Measurements from ENCODE around the gene TTC34. TPM values are rescaled to one million over a fixed set of nuclear protein-coding genes. Genes with fewer than 3 reads are reported as not detected.

The TTC34 gene
- total RNA-seq, 1 donor from 2014 or later = 3.6 TPM

DNA sequence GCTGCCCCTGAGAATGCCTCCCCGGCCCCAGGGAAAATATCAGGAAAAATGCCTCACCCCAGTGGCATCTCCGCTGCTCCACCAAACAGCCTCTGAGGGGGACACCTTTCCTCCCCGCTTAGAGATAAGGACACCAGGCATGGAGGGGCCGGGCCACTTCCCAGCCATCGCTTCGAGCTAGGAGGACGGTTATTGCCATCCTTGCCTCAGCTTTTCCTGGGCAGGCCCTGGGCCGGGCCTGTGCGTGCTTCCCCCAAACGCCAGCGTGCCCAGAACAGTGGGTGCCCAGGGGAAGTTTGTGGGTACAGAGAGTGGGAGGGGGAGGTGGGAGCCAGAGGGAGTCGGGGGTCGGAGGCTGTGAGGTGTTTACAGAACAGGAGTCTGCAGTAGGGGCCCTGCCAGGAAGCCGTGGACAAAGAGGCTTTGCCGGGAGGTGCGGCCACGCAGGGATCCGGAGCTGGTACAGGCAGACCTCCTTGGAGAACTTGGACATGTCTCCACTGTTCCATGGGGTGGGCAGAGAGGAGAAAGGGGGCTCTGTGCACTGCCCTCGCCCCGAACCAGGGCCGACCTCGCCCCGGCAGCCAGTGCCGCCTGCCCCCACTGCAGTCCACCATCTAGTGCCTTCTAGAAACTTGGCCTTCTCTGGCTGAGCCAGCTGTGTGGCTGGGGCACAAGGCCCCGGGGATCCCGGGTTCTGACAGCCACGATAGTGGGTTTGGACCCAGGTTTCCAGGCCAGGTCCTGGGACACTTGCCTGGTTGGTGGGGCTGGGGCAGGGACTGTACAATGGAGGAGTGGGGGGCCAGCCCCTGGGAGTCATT is 33.5 kb upstream of the TTC34 start:
- H3K27me3 Mint-ChIP-seq (ENCODE audit: low read depth) = no peaks in the 10 kb centered on the region
- no peak for DNase-seq (ENCODE audit: low spot score in 2 of 2, unreplicated experiment in 2 of 2)
- TF ChIP-seq, protein P1, sequence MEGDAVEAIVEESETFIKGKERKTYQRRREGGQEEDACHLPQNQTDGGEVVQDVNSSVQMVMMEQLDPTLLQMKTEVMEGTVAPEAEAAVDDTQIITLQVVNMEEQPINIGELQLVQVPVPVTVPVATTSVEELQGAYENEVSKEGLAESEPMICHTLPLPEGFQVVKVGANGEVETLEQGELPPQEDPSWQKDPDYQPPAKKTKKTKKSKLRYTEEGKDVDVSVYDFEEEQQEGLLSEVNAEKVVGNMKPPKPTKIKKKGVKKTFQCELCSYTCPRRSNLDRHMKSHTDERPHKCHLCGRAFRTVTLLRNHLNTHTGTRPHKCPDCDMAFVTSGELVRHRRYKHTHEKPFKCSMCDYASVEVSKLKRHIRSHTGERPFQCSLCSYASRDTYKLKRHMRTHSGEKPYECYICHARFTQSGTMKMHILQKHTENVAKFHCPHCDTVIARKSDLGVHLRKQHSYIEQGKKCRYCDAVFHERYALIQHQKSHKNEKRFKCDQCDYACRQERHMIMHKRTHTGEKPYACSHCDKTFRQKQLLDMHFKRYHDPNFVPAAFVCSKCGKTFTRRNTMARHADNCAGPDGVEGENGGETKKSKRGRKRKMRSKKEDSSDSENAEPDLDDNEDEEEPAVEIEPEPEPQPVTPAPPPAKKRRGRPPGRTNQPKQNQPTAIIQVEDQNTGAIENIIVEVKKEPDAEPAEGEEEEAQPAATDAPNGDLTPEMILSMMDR (IDR thresholded peaks at IDR 0.05; ENCODE audit: unreplicated experiment) = no peak
- no peak overlapping the region for H3K27ac Mint-ChIP-seq
- H3K36me3 Mint-ChIP-seq = peaks cover 3% of the 10 kb centered on the region
- H3K4me3 Mint-ChIP-seq = no peak overlapping the region
- no peaks in the 10 kb centered on the region for H3K4me1 Mint-ChIP-seq
- peaks cover 30% of the 10 kb centered on the region for H3K9me3 Mint-ChIP-seq

DNA sequence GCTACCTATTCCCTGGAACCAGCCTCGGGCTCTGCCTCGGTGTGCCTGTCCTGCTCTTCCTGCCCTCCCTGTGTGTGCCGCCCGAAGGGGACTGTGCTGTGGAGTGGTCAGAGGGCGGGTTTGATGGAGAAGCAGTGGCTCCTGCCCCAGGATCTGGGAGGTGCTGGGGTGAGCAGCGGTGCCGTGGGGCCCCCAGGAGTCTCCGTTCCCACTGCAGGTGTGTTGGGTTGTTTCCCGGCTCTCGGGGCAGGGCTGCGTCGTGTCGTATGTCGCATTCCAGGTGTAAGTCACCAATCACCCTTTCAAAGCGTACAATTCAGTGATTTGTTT is 32.6 kb upstream of the TTC34 start:
- TF ChIP-seq, protein P1 (IDR thresholded peaks at IDR 0.05; ENCODE audit: unreplicated experiment) = no peak
- H3K27ac Mint-ChIP-seq = no peak overlapping the region
- DNase-seq (ENCODE audit: low spot score in 2 of 2, unreplicated experiment in 2 of 2) = no peak
- no peaks in the 10 kb centered on the region for H3K27me3 Mint-ChIP-seq (ENCODE audit: low read depth)
- H3K9me3 Mint-ChIP-seq = peaks cover 23% of the 10 kb centered on the region
- H3K36me3 Mint-ChIP-seq = peaks cover 3% of the 10 kb centered on the region
- no peak overlapping the region for H3K4me3 Mint-ChIP-seq
- no peaks in the 10 kb centered on the region for H3K4me1 Mint-ChIP-seq

DNA sequence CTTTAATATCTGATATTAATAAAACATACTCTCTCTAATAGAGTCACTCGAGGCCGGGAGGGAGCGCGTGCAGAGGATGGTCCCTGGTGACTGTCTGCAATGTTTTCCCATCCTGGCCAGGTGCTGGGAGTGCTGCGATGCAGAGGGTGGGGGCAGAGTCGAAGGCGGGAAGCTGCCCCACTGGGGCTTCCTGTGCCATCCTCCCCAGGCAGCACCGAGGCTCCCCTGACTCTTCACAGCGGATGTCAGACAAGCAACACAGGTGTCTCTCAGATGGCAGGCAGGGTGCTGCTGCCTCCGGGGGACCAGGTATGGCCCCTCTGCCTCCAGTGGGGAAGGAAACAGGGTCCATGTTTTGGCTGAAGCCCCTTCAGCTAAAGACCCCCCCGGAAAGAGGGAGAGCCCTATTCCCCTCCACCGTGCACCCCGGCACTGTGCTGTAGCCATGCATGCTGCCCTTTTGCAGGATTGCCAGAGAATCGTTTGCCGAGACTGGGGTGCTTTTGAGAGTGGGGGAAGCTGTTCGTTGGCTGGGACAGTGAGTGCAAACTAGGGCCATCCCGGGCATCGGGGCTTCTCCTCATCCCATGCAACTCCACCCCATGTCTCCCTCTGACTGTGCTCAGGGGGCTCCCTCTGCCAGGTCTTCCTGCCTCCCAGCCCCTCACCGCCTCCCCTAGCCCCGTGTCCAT is 32.1 kb upstream of the TTC34 start:
- H3K36me3 Mint-ChIP-seq = peaks cover 3% of the 10 kb centered on the region
- no peak overlapping the region for H3K4me3 Mint-ChIP-seq
- H3K27me3 Mint-ChIP-seq (ENCODE audit: low read depth) = no peaks in the 10 kb centered on the region
- H3K9me3 Mint-ChIP-seq = peaks cover 18% of the 10 kb centered on the region
- no peaks in the 10 kb centered on the region for H3K4me1 Mint-ChIP-seq
- no peak overlapping the region for H3K27ac Mint-ChIP-seq
- TF ChIP-seq, protein P1 (IDR thresholded peaks at IDR 0.05; ENCODE audit: unreplicated experiment) = no peak
- DNase-seq (ENCODE audit: low spot score in 2 of 2, unreplicated experiment in 2 of 2) = no peak

DNA sequence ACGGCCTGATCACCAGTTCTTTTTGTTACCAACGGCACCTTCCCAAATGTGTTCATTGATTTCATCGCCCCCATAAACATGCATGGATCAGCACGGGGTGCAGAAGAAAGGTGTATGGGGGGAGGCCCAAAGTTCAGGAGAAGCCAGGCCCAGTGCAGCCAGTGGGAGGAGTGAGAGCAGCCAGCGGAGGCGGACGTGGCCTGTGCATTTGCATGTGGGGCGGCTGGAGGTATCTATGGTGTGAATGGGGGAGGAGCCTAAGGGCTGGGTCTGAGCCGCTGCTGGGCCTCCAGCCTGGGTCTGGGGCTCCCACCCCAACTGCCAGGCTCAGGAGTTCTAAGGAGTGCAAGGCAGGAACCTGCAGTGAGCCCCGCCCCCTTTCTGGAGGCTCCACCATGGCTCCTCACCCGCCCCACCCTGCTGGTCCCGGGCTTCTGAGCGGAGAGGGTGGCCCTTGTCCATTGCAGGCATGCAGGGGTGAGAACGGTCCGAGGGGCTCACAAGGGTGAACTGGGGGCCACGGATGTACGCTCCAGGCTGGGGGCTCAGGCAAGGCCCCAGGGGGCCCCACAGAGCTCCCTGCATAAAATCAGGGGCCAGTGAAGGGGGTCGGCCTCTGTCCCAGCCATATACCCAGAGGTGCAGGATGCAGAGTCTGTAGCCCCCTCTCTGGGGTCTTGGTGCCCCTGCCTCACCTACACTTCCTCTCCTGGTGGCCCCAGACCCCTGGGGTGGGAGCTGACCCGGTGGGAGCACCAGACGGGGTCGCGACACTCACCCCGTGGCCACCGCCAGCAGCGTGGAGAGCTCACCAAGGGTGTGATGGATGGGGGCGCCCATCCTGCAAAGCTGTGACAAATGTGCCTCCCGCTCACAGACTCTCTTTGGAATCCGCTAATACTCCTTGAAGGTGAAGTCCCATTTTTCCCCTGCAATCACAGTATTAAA is 31.3 kb upstream of the TTC34 start:
- Mint-ChIP-seq H3K9me3 (peaks cover 14% of the 10 kb centered on the region), H3K27ac (no peak overlapping the region), H3K36me3 (peaks cover 3% of the 10 kb centered on the region), H3K4me1 (no peaks in the 10 kb centered on the region), H3K4me3 (no peak overlapping the region), H3K27me3 (ENCODE audit: low read depth) (no peaks in the 10 kb centered on the region)
- TF ChIP-seq, protein P1 (IDR thresholded peaks at IDR 0.05; ENCODE audit: unreplicated experiment) = no peak
- DNase-seq (ENCODE audit: low spot score in 2 of 2, unreplicated experiment in 2 of 2) = no peak

DNA sequence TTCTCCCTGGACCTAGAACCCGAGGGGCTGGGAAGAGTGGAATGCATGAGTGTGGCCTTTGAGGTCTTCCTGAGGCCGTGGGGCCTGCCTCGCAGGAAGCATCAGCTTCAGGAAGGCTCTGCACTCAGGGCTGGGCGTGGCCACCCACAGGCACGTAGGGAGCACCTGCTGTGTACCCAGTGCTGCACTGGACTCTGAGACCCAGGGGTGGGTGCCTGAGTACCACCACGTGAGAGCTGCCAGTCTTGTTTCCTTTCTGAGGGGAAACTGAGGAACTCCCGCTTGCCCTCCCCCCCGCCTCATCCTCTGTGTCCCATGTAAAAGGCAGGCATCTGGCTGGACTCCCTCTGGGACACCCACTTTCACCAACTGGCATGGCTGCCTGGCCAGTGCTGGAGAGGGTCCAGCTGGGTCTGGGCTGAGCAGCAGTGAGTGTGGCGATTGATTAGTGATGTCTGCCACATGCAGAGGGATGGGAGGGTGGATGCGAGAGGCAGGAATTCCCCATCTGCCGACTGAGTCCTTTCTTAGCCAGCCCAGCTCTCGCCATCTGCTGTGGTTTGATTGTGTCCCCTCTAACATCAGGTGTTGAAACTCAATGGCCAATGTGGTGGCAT is 30.2 kb upstream of the TTC34 start:
- H3K4me1 Mint-ChIP-seq = no peaks in the 10 kb centered on the region

More for the DNA sequence above, 30.2 kb upstream of the TTC34 start:
- H3K36me3 Mint-ChIP-seq = peaks cover 3% of the 10 kb centered on the region
- H3K27ac Mint-ChIP-seq = no peak overlapping the region
- TF ChIP-seq, protein P1 (IDR thresholded peaks at IDR 0.05; ENCODE audit: unreplicated experiment) = no peak
- peaks cover 13% of the 10 kb centered on the region for H3K9me3 Mint-ChIP-seq
- H3K4me3 Mint-ChIP-seq = no peak overlapping the region
- DNase-seq (ENCODE audit: low spot score in 2 of 2, unreplicated experiment in 2 of 2) = no peak
- no peaks in the 10 kb centered on the region for H3K27me3 Mint-ChIP-seq (ENCODE audit: low read depth)

Data from mesothelial cell of epicardium (in vitro differentiated cells).